GM23338 (cell line): ENCODE results near the gene CCDC68. TPM values are rescaled to one million over a fixed set of nuclear protein-coding genes. Genes with fewer than 3 reads are reported as not detected.

ENCODE experiments used
- ATAC-seq: fragments of 200-7000 bp; cut with Tn5 transposase; 3 replicates; pipeline ENCODE4 v1.9.1; 2020
- DNase-seq: peaks from one replicate; pipeline ENCODE4 v3.0.0-alpha.2; 2015; ENCODE audit warnings: low spot score
- H2AFZ ChIP-seq: fragments of 200-600 bp; sonication (generic); 2 replicates; pipeline ENCODE4 v1.8.0; 2016; ENCODE audit warnings: antibody characterized with exemption, mild to moderate bottlenecking, moderate library complexity
- H3F3A ChIP-seq: fragments of 200-600 bp; sonication (generic); replicated peaks from 2 replicates; pipeline ENCODE4 v1.8.0; 2017; ENCODE audit warnings: antibody characterized with exemption, mixed run types, low read depth
- H3K27ac ChIP-seq: fragments of 200-600 bp; sonication (generic); 2 replicates; pipeline ENCODE4 v1.6.1; 2016; ENCODE audit warnings: low read depth
- H3K27me3 ChIP-seq: fragments of 200-600 bp; sonication (generic); 2 replicates; pipeline ENCODE4 v1.8.0; 2016; ENCODE audit warnings: mild to moderate bottlenecking, mixed run types, moderate library complexity; ENCODE audit not compliant: insufficient read depth
- H3K36me3 ChIP-seq: fragments of 200-600 bp; sonication (generic); 2 replicates; pipeline ENCODE4 v1.8.0; 2016; ENCODE audit warnings: mild to moderate bottlenecking; ENCODE audit not compliant: insufficient read depth
- H3K4me1 ChIP-seq: fragments of 200-600 bp; sonication (generic); 2 replicates; pipeline ENCODE4 v1.8.0; 2016; ENCODE audit warnings: mild to moderate bottlenecking, moderate library complexity; ENCODE audit not compliant: insufficient read depth
- H3K4me2 ChIP-seq: fragments of 200-600 bp; sonication (generic); 2 replicates; pipeline ENCODE4 v1.7.1; 2017; ENCODE audit warnings: mixed run types
- H3K4me3 ChIP-seq: fragments of 200-600 bp; sonication (generic); 2 replicates; pipeline ENCODE4 v1.6.1; 2016; ENCODE audit warnings: mixed run types
- H3K79me2 ChIP-seq: fragments of 200-600 bp; sonication (generic); replicated peaks from 2 replicates; pipeline ENCODE4 v1.8.0; 2017; ENCODE audit warnings: mild to moderate bottlenecking; ENCODE audit not compliant: insufficient read depth
- H3K9me2 ChIP-seq: fragments of 200-600 bp; sonication (generic); 2 replicates; pipeline ENCODE4 v1.8.0; 2017; ENCODE audit not compliant: insufficient read depth
- H4K20me1 ChIP-seq: fragments of 200-600 bp; sonication (generic); replicated peaks from 2 replicates; pipeline ENCODE4 v1.8.0; 2017; ENCODE audit warnings: mild to moderate bottlenecking; ENCODE audit not compliant: insufficient read depth
- H3K27ac Mint-ChIP-seq: 2 replicates; pipeline ENCODE4 v1.8.0; 2020; ENCODE audit warnings: inconsistent platforms, mild to moderate bottlenecking, moderate library complexity, mixed read lengths
- H3K27me3 Mint-ChIP-seq: 3 replicates; pipeline ENCODE4 v1.8.0; 2022; ENCODE audit warnings: low read depth, mild to moderate bottlenecking, moderate library complexity, mixed read lengths, inconsistent platforms; ENCODE audit not compliant: insufficient read depth, poor library complexity
- H3K36me3 Mint-ChIP-seq: 3 replicates; pipeline ENCODE4 v1.8.0; 2021; ENCODE audit warnings: low read depth, mild to moderate bottlenecking, inconsistent platforms, moderate library complexity, mixed read lengths
- H3K4me1 Mint-ChIP-seq: 3 replicates; pipeline ENCODE4 v1.8.0; 2020; ENCODE audit warnings: mild to moderate bottlenecking, inconsistent platforms, mixed read lengths
- H3K4me3 Mint-ChIP-seq: 3 replicates; pipeline ENCODE4 v1.8.0; 2021; ENCODE audit warnings: moderate library complexity, mild to moderate bottlenecking, inconsistent platforms, mixed read lengths
- H3K9me3 Mint-ChIP-seq: 3 replicates; pipeline ENCODE4 v1.8.0; 2020; ENCODE audit warnings: moderate library complexity, mild to moderate bottlenecking, inconsistent platforms, mixed read lengths
- CREB1 ChIP-seq: fragments of 250-450 bp; sonication (Bioruptor Pico); IDR thresholded peaks from 2 replicates; pipeline ENCODE4 v1.5.0; 2020; ENCODE audit warnings: low read depth, mild to moderate bottlenecking, moderate library complexity
- EZH2phosphoT487 ChIP-seq: fragments of 200-600 bp; sonication (generic); IDR thresholded peaks from one replicate; pipeline ENCODE4 v1.8.1; 2018; ENCODE audit warnings: antibody characterized with exemption; ENCODE audit not compliant: unreplicated experiment
- JUNB ChIP-seq: IDR thresholded peaks from one replicate; pipeline ENCODE4 v1.6.1; 2016; ENCODE audit warnings: antibody characterized with exemption; ENCODE audit not compliant: unreplicated experiment
- POLR2AphosphoS5 ChIP-seq: IDR thresholded peaks from 2 replicates; pipeline ENCODE4 v1.6.1; 2016; ENCODE audit warnings: antibody characterized with exemption, low read depth
- STAT1 ChIP-seq: IDR thresholded peaks from one replicate; pipeline ENCODE4 v1.6.1; 2016; ENCODE audit warnings: antibody characterized with exemption; ENCODE audit not compliant: unreplicated experiment
- ZNF331 ChIP-seq: fragments of 250-450 bp; sonication (Bioruptor Pico); IDR thresholded peaks from 2 replicates; pipeline ENCODE4 v1.5.0; 2020; ENCODE audit warnings: low read depth, mild to moderate bottlenecking, moderate library complexity
- polyA plus RNA-seq: library from polyadenylated mRNA; unstranded; fragments of >200 nt; fragmentation: Nextera tagmentation; extraction: Ambion mirVana; gene quantifications from 2 replicates; pipeline ENCODE4 v1.2.1, GENCODE V29; 2016
- total RNA-seq: library from RNA; depleted of rRNA; stranded (reverse); fragments of >200 nt; shearing (Covaris generic); gene quantifications from 2 replicates; pipeline ENCODE4 v1.2.3, GENCODE V29; 2014
- TF ChIP-seq, protein P1 (sequence below): IDR thresholded peaks from one replicate; pipeline ENCODE4 v1.6.1; 2018; ENCODE audit warnings: antibody characterized with exemption; ENCODE audit not compliant: unreplicated experiment
- TF ChIP-seq, protein P2 (sequence below): IDR thresholded peaks from 2 replicates; pipeline ENCODE4 v1.6.1; 2016; ENCODE audit warnings: antibody characterized with exemption
- TF ChIP-seq, protein P3 (sequence below), 2 experiments: fragments of 200-600 bp in 1 of 2; sonication (generic) in 1 of 2; conservative IDR thresholded peaks; 2 replicates each; pipeline versions ENCODE4 v1.5.1 to v1.6.1; 2016 to 2017; ENCODE audit warnings: antibody characterized with exemption in 2 of 2, low read depth in 2 of 2, mild to moderate bottlenecking in 2 of 2, moderate library complexity in 1 of 2

Gene CCDC68
- total and polyA plus RNA-seq, 2 experiments from 2014 or later: 1.6 to 3.7 TPM

DNA sequence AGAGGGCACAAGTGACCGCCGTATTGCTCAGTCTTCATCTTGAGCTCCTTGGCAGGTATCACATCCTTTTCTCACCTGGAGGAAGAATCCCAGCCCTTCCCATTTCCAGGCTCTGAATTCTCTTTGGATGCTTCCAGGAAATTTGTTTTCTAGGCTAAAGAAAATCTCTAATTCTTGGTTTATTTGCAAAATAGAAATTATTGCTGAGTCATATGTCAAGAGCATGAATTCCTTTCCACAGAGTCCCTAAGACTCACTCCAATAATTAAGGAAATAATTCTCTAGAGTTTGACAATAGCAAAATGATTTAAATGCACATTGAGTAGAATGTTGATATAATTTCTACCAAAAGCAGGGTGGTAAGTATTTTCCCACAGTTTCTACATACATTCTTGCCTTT lies 16.3 kb upstream of the CCDC68 start (continued):
- TF ChIP-seq, protein P1, sequence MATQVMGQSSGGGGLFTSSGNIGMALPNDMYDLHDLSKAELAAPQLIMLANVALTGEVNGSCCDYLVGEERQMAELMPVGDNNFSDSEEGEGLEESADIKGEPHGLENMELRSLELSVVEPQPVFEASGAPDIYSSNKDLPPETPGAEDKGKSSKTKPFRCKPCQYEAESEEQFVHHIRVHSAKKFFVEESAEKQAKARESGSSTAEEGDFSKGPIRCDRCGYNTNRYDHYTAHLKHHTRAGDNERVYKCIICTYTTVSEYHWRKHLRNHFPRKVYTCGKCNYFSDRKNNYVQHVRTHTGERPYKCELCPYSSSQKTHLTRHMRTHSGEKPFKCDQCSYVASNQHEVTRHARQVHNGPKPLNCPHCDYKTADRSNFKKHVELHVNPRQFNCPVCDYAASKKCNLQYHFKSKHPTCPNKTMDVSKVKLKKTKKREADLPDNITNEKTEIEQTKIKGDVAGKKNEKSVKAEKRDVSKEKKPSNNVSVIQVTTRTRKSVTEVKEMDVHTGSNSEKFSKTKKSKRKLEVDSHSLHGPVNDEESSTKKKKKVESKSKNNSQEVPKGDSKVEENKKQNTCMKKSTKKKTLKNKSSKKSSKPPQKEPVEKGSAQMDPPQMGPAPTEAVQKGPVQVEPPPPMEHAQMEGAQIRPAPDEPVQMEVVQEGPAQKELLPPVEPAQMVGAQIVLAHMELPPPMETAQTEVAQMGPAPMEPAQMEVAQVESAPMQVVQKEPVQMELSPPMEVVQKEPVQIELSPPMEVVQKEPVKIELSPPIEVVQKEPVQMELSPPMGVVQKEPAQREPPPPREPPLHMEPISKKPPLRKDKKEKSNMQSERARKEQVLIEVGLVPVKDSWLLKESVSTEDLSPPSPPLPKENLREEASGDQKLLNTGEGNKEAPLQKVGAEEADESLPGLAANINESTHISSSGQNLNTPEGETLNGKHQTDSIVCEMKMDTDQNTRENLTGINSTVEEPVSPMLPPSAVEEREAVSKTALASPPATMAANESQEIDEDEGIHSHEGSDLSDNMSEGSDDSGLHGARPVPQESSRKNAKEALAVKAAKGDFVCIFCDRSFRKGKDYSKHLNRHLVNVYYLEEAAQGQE: no peak
- TF ChIP-seq CREB1 (CRISPR knock-in tag): no peak
- TF ChIP-seq, protein P2, sequence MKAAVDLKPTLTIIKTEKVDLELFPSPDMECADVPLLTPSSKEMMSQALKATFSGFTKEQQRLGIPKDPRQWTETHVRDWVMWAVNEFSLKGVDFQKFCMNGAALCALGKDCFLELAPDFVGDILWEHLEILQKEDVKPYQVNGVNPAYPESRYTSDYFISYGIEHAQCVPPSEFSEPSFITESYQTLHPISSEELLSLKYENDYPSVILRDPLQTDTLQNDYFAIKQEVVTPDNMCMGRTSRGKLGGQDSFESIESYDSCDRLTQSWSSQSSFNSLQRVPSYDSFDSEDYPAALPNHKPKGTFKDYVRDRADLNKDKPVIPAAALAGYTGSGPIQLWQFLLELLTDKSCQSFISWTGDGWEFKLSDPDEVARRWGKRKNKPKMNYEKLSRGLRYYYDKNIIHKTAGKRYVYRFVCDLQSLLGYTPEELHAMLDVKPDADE: no peak
- no peak for TF ChIP-seq POLR2AphosphoS5

DNA sequence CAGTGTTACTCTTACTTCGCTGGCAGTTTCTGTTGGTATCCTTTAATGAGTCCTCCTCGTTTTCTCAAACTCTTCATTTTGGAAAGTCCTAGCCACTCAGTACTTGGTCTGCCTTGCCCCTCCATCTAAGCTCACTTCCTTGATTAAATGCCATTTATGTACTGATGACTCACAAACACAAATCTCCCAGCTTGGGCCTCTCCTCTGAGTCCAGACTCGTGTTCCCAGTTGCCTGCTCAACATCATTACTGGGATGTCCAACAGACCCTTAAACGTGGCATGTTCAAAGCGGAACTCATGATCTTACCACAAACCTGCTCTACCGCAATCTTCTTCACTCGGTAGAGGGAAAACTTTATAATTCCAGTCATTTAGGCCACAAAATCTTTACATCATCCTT lies 13.8 kb upstream of the CCDC68 start:
- H3K4me1 Mint-ChIP-seq: no peaks in the 10 kb centered on the region
- H3K4me3 Mint-ChIP-seq: no peak overlapping the region
- H3K9me3 Mint-ChIP-seq: no peaks in the 10 kb centered on the region
- TF ChIP-seq, protein P2: no peak
- no peak for TF ChIP-seq JUNB
- Histone ChIP-seq H3K27ac (no peak overlapping the region), H3K4me3 (no peak overlapping the region), H3K36me3 (no peaks in the 10 kb centered on the region), H3F3A (no peaks in the 10 kb centered on the region), H4K20me1 (no peaks in the 10 kb centered on the region), H3K79me2 (no peaks in the 10 kb centered on the region), H2AFZ (no peak overlapping the region), H3K4me1 (no peaks in the 10 kb centered on the region), H3K4me2 (no peak overlapping the region), H3K27me3 (no peaks in the 10 kb centered on the region), H3K9me2 (peaks cover 9% of the 10 kb centered on the region; the same call in 1 of the 2 replicates)
- no peaks in the 10 kb centered on the region for H3K27me3 Mint-ChIP-seq
- no peak for DNase-seq
- ATAC-seq: no peak
- no peak overlapping the region for H3K27ac Mint-ChIP-seq
- H3K36me3 Mint-ChIP-seq: no peaks in the 10 kb centered on the region

DNA sequence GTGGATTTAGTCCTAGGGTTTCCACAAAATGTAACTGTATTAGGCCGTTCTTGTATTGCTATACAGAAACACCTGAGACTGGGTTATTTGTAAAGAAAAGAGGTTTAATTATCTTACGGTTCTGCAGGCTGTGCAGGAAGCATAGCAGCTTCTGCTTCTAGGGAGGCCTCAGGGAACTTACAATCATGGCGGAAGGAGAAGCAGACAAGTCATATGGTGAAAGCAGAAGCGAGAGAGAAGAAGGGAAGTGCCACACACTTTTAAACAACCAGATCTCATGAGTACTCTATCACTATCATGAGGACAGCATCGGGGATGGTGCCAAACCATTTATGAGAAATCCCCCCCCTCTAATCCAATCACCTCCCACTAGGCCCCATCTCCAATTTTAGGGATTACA lies 9.5 kb upstream of the CCDC68 start:
- Histone ChIP-seq H2AFZ (no peak overlapping the region), H3K4me3 (no peak overlapping the region), H3K27me3 (no peaks in the 10 kb centered on the region), H3F3A (no peaks in the 10 kb centered on the region), H3K4me2 (no peak overlapping the region), H3K27ac (no peak overlapping the region), H3K79me2 (no peaks in the 10 kb centered on the region), H3K36me3 (no peaks in the 10 kb centered on the region), H3K4me1 (no peaks in the 10 kb centered on the region), H3K9me2 (0 out of 2 replicates have a peak, but pooled peaks cover 9% of the 10 kb centered on the region), H4K20me1 (no peaks in the 10 kb centered on the region)
- H3K9me3 Mint-ChIP-seq: no peaks in the 10 kb centered on the region
- H3K4me3 Mint-ChIP-seq: no peak overlapping the region
- peaks cover 2% of the 10 kb centered on the region for H3K27me3 Mint-ChIP-seq
- no peak overlapping the region for H3K27ac Mint-ChIP-seq
- DNase-seq: no peak
- no peaks in the 10 kb centered on the region for H3K36me3 Mint-ChIP-seq
- no peaks in the 10 kb centered on the region for H3K4me1 Mint-ChIP-seq
- no peak for ATAC-seq
- TF ChIP-seq, protein P3, sequence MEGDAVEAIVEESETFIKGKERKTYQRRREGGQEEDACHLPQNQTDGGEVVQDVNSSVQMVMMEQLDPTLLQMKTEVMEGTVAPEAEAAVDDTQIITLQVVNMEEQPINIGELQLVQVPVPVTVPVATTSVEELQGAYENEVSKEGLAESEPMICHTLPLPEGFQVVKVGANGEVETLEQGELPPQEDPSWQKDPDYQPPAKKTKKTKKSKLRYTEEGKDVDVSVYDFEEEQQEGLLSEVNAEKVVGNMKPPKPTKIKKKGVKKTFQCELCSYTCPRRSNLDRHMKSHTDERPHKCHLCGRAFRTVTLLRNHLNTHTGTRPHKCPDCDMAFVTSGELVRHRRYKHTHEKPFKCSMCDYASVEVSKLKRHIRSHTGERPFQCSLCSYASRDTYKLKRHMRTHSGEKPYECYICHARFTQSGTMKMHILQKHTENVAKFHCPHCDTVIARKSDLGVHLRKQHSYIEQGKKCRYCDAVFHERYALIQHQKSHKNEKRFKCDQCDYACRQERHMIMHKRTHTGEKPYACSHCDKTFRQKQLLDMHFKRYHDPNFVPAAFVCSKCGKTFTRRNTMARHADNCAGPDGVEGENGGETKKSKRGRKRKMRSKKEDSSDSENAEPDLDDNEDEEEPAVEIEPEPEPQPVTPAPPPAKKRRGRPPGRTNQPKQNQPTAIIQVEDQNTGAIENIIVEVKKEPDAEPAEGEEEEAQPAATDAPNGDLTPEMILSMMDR (conservative IDR thresholded peaks at IDR 0.05; ENCODE audit: low read depth in 2 of 2): no peak
- no peak for TF ChIP-seq JUNB
- TF ChIP-seq, protein P1: no peak
- TF ChIP-seq CREB1 (CRISPR knock-in tag): no peak
- TF ChIP-seq STAT1: no peak
- TF ChIP-seq, protein P2: no peak
- TF ChIP-seq ZNF331 (CRISPR knock-in tag): no peak
- TF ChIP-seq POLR2AphosphoS5: no peak
- no peak for TF ChIP-seq EZH2phosphoT487
